Stimulated activated CD8-positive, alpha-beta memory T cell treated with anti-CD3 and anti-CD28 coated beads, Interleukin-7, amount 100 ng/mL, for 24 hours (primary cell): ENCODE data around the gene TMEM202.
"Not testable (repeated sequence)": the region's sequence is repeated elsewhere in the genome, so short reads cannot be mapped to it uniquely, and the experiment has no call there.

Source experiments
- DNase-seq: peaks from one replicate; pipeline ENCODE4 v3.0.0-alpha.2; 2020; ENCODE audit warnings: low read depth

The TMEM202 gene

GRCh38 chr15:72397796-72398588, at the start of gene TMEM202:
TMEM202 (plus strand) TSS chr15:72398305; CDS start chr15:72398327, 22 bp downstream.
- DNase-seq: no peak

- no peak for DNase-seq
Measured at GRCh38 chr15:72353266-72353665, 44.8 kb upstream of the TMEM202 start.

GRCh38 chr15:72354496-72354895, 43.6 kb upstream of the TMEM202 start:
- DNase-seq: no peak

- no peak for DNase-seq
Measured at GRCh38 chr15:72358121-72358520, 40.0 kb upstream of the TMEM202 start.

GRCh38 chr15:72358650-72359171, 39.4 kb upstream of the TMEM202 start:
- DNase-seq: no peak

- DNase-seq: no peak
Measured at GRCh38 chr15:72361176-72361575, 36.9 kb upstream of the TMEM202 start.

- DNase-seq: no peak
Measured at GRCh38 chr15:72365844-72366243, 32.3 kb upstream of the TMEM202 start.

- no peak for DNase-seq
Measured at GRCh38 chr15:72368325-72368724, 29.8 kb upstream of the TMEM202 start.

- DNase-seq: no peak
Measured at GRCh38 chr15:72368899-72369298, 29.2 kb upstream of the TMEM202 start.

GRCh38 chr15:72369964-72370363, 28.1 kb upstream of the TMEM202 start:
- no peak for DNase-seq

GRCh38 chr15:72372361-72372760, 25.7 kb upstream of the TMEM202 start:
- no peak for DNase-seq

- DNase-seq: no peak
Measured at GRCh38 chr15:72375501-72375845, 22.6 kb upstream of the TMEM202 start.

GRCh38 chr15:72375846-72376581, 22.1 kb upstream of the TMEM202 start, which contains the start of gene HEXA:
HEXA (minus strand) TSS chr15:72376014; CDS start chr15:72375972, 42 bp downstream.
- DNase-seq: peak; percentile 99

GRCh38 chr15:72377331-72377730, 20.8 kb upstream of the TMEM202 start:
- no peak for DNase-seq

- DNase-seq: not testable (repeated sequence)
Measured at GRCh38 chr15:72379106-72379505, 19.0 kb upstream of the TMEM202 start.

GRCh38 chr15:72379856-72380430, 18.2 kb upstream of the TMEM202 start:
- DNase-seq: no peak

- DNase-seq: no peak
Measured at GRCh38 chr15:72380743-72381142, 17.4 kb upstream of the TMEM202 start.

GRCh38 chr15:72382146-72382545, 16.0 kb upstream of the TMEM202 start:
- no peak for DNase-seq

GRCh38 chr15:72387741-72388140, 10.4 kb upstream of the TMEM202 start:
- no peak for DNase-seq

GRCh38 chr15:72389231-72389630, 8.9 kb upstream of the TMEM202 start:
- no peak for DNase-seq

- DNase-seq: not testable (repeated sequence)
Measured at GRCh38 chr15:72396331-72396730, 1.8 kb upstream of the TMEM202 start.

- no peak for DNase-seq
Measured at GRCh38 chr15:72398648-72399047, 543 bp downstream of the TMEM202 start.

GRCh38 chr15:72402726-72403125, 4.6 kb downstream of the TMEM202 start:
- no peak for DNase-seq
